NOMO-1 treated with dmso at 0.1 percent for 144 hours (cell line): ENCODE results near the gene SLC8A1.
"Not testable (repeated sequence)": the region's sequence is repeated elsewhere in the genome, so short reads cannot be mapped to it uniquely, and the experiment has no call there.

Experiments
- DNase-seq: peaks from one replicate; lab custom pipeline; 2025; ENCODE audit not compliant: unreplicated experiment; lab: John Stamatoyannopoulos, UW

SLC8A1 gene

GRCh38 chr2:40094451-40094850, 357.4 kb downstream of the SLC8A1 start:
- DNase-seq = no peak

DNA sequence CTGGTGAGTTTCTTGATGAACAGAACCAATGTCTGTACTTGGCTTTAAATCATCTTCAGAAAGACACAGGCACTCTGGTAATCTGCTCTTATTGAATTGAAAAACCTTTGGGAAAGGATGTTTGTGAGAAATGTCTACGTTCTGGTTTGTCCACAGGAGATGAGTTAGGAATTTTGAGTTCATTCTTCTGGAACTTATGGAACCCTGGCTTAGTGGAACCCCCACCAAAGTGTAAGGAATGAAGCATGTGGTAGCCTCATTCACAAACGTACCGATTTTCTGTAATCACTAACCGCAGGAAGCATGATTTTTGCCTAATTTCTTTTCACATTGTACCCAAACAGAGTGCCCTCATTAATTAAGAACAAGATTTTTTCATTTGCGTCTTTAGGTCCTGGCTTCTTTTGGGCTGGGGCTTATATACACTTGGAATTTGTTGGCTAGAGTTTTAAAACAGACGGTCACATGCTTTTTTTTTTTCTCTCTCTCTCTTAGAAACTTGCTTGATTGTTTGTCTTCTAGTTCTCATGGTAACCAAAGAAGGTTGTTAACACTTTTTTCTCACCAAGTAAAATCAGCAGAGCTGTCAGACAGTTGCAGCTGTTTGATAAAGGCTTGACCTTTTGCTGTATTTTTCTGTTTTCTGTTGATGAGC, 358.7 kb downstream of the SLC8A1 start:
- no peak for DNase-seq

GRCh38 chr2:40090044-40090443, 361.8 kb downstream of the SLC8A1 start:
- DNase-seq = no peak

DNA sequence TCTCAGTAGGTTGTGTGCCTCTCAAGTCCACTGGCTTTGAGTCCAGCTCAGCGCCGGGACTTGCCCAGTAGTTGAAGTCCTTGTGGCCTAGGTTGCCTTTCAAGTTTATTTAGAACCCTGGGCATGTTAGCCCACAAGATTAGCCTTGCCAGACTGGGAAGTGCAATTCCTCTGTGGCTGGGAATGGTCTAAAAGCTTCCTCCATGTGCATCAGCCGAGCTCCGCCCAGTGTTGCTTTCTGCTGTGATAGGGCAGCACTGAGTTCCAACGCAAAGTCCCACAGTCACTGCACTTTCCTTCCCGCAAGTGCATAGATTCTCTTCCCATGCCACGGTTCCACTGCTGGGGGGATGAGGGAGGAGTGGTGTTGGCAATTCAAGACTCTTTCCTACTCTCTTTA, 364.0 kb downstream of the SLC8A1 start:
- DNase-seq = no peak

DNA sequence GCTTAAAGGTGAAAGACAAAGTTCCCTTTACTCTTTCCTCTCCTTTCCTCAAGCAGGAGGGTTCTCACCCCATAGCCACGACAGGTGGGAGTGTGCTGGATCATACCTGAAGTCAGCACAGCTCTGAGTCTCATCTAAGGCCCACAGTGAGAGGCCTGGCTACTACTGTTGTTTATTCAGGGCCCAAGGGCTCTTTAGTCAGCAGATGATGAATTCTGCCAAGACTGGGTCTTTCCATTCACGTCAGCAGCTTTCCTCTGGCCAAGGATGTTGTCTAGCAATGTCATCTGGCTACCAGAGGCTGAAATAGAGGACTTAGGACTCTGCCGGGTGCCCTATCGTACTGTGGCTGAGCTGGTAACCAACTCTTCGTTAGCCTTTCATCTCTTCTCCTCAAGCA, 364.5 kb downstream of the SLC8A1 start:
- no peak for DNase-seq

DNA sequence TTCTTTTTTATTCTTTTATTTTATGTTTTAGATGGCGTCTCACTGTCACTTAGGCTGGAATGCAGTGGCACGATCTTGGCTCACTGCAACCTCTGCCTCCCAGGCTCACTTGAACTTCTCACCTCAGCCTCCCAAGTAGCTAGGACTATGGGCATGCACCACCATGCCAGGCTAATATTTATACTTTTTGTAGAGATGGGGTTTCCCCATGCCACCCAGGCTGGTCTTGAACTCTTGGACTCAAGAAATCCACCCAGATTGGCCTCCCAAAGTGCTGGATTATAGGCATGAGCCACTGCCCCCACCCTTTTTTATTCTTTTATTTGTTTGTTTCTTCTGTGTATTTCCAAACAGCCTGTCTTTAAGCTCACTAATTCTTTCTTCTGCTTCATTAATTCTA, 366.1 kb downstream of the SLC8A1 start:
- no peak for DNase-seq

GRCh38 chr2:40073336-40073735, 378.6 kb downstream of the SLC8A1 start:
- not testable (repeated sequence) for DNase-seq

DNA sequence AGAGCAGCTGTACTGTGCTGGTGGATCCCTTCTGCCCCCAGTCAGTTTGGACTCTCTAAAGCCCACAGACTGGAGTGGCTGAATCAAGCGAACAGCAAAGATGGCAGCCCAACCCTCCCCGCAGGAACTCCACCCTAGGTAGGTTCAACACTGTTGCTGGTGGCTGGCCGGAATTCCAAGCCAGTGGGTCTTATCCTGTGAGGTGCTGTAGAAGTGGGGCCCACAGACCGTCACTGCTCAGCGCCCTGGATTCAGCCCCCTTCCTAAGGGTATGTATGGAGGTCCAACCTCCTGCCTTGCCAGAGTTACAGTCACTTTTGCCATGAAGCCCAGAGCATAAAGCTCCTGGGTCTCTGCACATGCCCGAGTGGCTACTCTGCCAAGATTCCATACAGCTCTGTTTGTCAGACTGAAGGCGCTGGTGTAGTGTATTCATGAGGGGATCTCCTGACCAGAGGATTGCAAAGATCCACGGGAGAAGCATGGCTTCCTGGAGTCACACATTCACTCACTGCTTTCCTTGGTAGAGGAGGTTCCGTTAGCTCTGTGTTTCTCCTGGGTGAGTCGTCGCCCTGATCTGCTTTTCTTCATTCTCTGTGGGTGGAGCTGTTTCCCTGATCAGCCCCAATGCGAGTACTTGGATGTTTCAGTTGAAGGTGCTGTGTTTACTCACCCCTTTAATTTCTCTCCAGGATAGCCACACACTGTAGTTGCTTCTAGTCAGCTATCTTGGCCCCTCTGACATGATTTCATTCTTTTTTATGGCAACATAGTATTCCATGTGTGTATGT, 379.3 kb downstream of the SLC8A1 start:
- no peak for DNase-seq

DNA sequence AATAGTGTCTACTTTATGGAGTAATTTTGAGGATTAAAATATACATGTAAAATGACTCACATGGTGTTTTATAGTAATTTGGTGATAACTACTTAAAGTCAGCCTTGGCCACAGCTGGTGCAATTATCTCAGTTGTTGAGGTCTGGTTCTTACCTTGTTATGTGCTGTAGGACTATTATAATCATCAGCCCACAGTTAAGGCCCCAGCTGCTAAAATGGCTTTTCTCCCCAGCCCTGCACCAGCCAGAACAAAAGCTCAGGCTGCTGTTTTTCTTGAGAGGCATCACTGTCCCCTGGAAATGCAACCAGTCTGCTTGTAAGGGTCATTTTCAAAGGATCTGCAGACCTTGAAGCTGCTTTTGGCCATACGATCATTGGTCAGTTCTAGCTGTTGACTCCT, 389.5 kb downstream of the SLC8A1 start:
- no peak for DNase-seq

- no peak for DNase-seq
These were observed 402.1 kb downstream of the SLC8A1 start for GRCh38 chr2:40049781-40050180.

GRCh38 chr2:40048506-40048905, 403.4 kb downstream of the SLC8A1 start:
- DNase-seq = no peak

GRCh38 chr2:40047406-40047805, 404.5 kb downstream of the SLC8A1 start:
- DNase-seq = no peak
